ENCODE results near the gene TBC1D10A.

DNA sequence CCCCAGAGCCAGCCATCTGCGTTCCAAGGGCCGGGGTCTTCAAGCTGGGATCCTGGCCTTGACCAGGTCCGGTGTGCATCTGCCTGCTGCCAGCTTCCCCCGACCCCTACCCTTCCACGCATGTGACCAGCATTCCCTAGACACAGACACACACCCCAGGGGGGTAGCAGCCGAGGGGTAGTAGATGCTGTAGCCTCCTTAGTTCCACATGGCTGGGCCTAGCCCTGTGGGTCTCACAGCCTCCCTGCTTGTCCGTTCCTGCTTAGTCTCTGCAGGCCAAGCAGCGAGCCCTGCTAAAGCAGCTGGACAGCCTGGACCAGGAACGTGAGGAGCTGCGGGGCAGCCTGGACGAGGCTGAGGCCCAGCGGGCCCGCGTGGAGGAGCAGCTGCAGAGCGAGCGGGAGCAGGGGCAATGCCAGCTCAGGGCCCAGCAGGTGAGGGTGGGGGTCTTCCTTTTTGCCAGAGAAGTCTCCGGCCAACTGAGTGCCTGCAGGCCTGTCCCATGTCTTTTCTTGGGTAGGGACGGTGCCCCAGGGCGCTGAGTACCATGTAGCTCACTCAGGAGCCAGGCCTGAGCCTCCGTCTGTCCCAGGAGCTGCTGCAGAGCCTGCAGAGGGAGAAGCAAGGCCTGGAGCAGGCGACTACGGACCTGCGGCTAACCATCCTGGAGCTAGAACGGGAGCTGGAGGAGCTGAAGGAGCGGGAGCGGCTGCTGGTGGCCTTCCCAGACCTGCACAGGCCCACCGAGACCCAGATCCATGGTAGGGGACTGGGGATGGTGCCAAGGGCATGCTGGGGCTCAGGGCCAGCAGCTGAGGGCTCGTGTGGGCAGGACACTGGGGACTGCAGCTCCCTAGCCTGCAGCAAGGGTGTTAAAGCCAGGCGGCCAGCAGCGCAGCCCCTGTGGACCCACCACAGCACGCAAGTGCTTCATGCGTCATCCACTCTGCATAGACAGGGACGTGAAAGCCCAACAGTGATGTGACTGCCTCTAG is 46.9 kb upstream of the TBC1D10A start:
- TF ChIP-seq, protein P1, sequence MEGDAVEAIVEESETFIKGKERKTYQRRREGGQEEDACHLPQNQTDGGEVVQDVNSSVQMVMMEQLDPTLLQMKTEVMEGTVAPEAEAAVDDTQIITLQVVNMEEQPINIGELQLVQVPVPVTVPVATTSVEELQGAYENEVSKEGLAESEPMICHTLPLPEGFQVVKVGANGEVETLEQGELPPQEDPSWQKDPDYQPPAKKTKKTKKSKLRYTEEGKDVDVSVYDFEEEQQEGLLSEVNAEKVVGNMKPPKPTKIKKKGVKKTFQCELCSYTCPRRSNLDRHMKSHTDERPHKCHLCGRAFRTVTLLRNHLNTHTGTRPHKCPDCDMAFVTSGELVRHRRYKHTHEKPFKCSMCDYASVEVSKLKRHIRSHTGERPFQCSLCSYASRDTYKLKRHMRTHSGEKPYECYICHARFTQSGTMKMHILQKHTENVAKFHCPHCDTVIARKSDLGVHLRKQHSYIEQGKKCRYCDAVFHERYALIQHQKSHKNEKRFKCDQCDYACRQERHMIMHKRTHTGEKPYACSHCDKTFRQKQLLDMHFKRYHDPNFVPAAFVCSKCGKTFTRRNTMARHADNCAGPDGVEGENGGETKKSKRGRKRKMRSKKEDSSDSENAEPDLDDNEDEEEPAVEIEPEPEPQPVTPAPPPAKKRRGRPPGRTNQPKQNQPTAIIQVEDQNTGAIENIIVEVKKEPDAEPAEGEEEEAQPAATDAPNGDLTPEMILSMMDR (IDR thresholded peaks at IDR 0.05): no peak
- no peak for TF ChIP-seq POLR2A (IDR thresholded peaks at IDR 0.05)
